PC-3 (cell line): Measurements from ENCODE around the gene TSSC4. TPM values are rescaled to one million over a fixed set of nuclear protein-coding genes. Genes with fewer than 3 reads are reported as not detected.

Experiments used
- ATAC-seq: fragments of 200-7000 bp; cut with Tn5 transposase; 2 replicates; pipeline ENCODE4 v1.9.1; 2020; ENCODE audit warnings: mild to moderate bottlenecking, moderate library complexity
- BruUV-seq: library from RNA; stranded (reverse); fragments of 400-500 nt; replicated peaks from 2 replicates; lab custom pipeline; 2021; lab: Mats Ljungman, UMichigan
- CTCF ChIA-PET: fragments of 300-600 bp; sonication (Branson Sonifier 250); formaldehyde crosslinking; loops from one replicate; lab custom pipeline; 2022; ENCODE audit warnings: antibody characterized with exemption; lab: Charles Lee
- POLR2A ChIA-PET: fragments of 300-600 bp; sonication (Branson Sonifier 250); formaldehyde crosslinking; loops from one replicate; lab custom pipeline; 2022; ENCODE audit warnings: antibody characterized with exemption; ENCODE audit not compliant: unreplicated experiment; lab: Charles Lee
- DNase-seq: peaks from one replicate; pipeline ENCODE4 v3.0.0-alpha.2; 2015
- H2AFZ ChIP-seq: fragments of 300-600 bp; sonication (generic); 2 replicates; pipeline ENCODE4 v1.6.0; 2016; ENCODE audit warnings: antibody characterized with exemption, low read length
- H3F3A ChIP-seq: fragments of 300-600 bp; sonication (generic); one replicate; pipeline ENCODE4 v1.6.0; 2017; ENCODE audit warnings: antibody characterized with exemption, low read length, control low read depth, mild to moderate bottlenecking; ENCODE audit not compliant: unreplicated experiment
- H3K27ac ChIP-seq: fragments of 300-600 bp; sonication (generic); 2 replicates; pipeline ENCODE4 v1.5.1; 2016; ENCODE audit warnings: mild to moderate bottlenecking, low read length
- H3K27me3 ChIP-seq: fragments of 300-600 bp; sonication (generic); 2 replicates; pipeline ENCODE4 v1.6.1; 2016; ENCODE audit warnings: low read length, mixed read lengths
- H3K36me3 ChIP-seq: fragments of 300-600 bp; sonication (generic); 2 replicates; pipeline ENCODE4 v1.6.1; 2016; ENCODE audit warnings: low read depth, mixed run types, low read length, mixed read lengths
- H3K4me1 ChIP-seq: fragments of 300-600 bp; sonication (generic); 2 replicates; pipeline ENCODE4 v1.5.1; 2016; ENCODE audit warnings: low read length; ENCODE audit not compliant: insufficient read depth
- H3K4me2 ChIP-seq: fragments of 300-600 bp; sonication (generic); 2 replicates; pipeline ENCODE4 v1.6.0; 2016; ENCODE audit warnings: low read length
- H3K4me3 ChIP-seq: fragments of 300-600 bp; sonication (generic); 2 replicates; pipeline ENCODE4 v1.5.1; 2016; ENCODE audit warnings: mild to moderate bottlenecking, low read length, mixed read lengths
- H3K79me2 ChIP-seq: fragments of 300-600 bp; sonication (generic); 2 replicates; pipeline ENCODE4 v1.6.1; 2017; ENCODE audit warnings: low read length, mixed read lengths
- H3K9ac ChIP-seq: fragments of 300-600 bp; sonication (generic); 2 replicates; pipeline ENCODE4 v1.6.0; 2016; ENCODE audit warnings: mild to moderate bottlenecking, low read length
- H3K9me2 ChIP-seq: fragments of 300-600 bp; sonication (generic); replicated peaks from 2 replicates; pipeline ENCODE4 v1.6.1; 2016; ENCODE audit warnings: mixed run types, low read length, mixed read lengths
- H3K9me3 ChIP-seq: fragments of 300-600 bp; sonication (generic); 2 replicates; pipeline ENCODE4 v1.6.1; 2016; ENCODE audit warnings: low read length, mixed read lengths
- H4K20me1 ChIP-seq: fragments of 300-600 bp; sonication (generic); 2 replicates; pipeline ENCODE4 v1.6.1; 2016; ENCODE audit warnings: low read length, mixed read lengths
- EZH2 ChIP-seq: fragments of 300-600 bp; sonication (generic); IDR thresholded peaks from one replicate; pipeline ENCODE4 v1.6.1; 2017; ENCODE audit warnings: antibody characterized with exemption, mild to moderate bottlenecking, low read length; ENCODE audit not compliant: unreplicated experiment
- EZH2phosphoT487 ChIP-seq: fragments of 300-600 bp; sonication (generic); IDR thresholded peaks from 2 replicates; pipeline ENCODE4 v1.6.1; 2018; ENCODE audit warnings: mild to moderate bottlenecking, antibody characterized with exemption, low read length, borderline replicate concordance
- intact Hi-C: fragments of 100-400 bp; cut with micrococcal nuclease; formaldehyde crosslinking; loops from 2 replicates; pipeline ENCODE4 v1.9.0; 2023
- total RNA-seq: library from RNA; depleted of rRNA; stranded (reverse); fragments of >200 nt; gene quantifications from 2 replicates; pipeline ENCODE4 v1.2.3, GENCODE V29; 2014
- TF ChIP-seq, protein P1 (sequence below): fragments of 300-600 bp; sonication (generic); conservative IDR thresholded peaks from 2 replicates; pipeline ENCODE4 v1.5.1; 2017; ENCODE audit warnings: antibody characterized with exemption, low read depth, mild to moderate bottlenecking, low read length

The TSSC4 gene
- total RNA-seq, 1 experiment from 2014 or later, result 88.3 TPM

DNA sequence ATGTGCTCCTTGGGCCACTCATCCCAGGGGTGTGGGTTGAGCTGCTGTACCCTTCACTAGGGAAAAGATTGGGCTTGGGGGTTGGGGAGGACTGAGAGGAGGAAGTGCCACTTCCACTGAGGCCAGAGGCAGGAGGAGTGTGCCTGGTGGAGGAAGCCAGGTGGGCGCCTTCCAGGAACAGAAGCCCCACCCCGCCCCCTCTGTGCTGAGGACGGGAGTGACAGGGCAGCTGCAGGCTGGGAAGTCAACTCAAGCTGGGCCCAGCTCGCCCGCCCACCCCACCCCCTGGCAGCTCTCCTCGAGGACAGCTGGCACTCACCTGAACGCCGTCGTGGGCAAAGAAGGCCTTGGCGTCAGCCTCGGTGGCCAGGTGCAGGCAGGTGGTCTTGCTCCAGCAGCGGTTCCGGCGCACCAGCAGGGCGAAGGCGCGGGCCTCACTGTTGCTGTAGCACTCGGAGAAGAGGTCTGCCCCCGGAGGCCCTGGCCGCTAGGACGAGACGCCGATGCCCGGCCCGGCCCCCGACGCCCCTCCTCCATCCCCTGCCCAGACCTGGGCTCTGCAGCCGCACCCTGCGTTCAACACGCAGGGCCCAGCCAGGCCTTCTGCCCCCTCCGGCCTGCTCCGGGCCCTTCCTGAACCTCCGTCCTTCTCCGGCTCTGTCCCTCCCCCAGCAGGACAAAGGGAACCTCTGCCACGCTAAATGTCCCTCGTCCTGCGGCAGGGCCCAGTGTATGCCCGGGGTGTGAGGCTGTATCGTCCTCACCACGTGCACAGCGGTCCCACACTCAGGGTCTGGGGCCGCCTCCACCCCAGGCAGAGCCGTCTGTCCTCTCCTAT is 13.4 kb downstream of the TSSC4 start:
- ChIA-PET CTCF (no interaction called here), POLR2A (no interaction called here)
- TF ChIP-seq EZH2phosphoT487 (no peak), EZH2 (no peak)
- TF ChIP-seq, protein P1, sequence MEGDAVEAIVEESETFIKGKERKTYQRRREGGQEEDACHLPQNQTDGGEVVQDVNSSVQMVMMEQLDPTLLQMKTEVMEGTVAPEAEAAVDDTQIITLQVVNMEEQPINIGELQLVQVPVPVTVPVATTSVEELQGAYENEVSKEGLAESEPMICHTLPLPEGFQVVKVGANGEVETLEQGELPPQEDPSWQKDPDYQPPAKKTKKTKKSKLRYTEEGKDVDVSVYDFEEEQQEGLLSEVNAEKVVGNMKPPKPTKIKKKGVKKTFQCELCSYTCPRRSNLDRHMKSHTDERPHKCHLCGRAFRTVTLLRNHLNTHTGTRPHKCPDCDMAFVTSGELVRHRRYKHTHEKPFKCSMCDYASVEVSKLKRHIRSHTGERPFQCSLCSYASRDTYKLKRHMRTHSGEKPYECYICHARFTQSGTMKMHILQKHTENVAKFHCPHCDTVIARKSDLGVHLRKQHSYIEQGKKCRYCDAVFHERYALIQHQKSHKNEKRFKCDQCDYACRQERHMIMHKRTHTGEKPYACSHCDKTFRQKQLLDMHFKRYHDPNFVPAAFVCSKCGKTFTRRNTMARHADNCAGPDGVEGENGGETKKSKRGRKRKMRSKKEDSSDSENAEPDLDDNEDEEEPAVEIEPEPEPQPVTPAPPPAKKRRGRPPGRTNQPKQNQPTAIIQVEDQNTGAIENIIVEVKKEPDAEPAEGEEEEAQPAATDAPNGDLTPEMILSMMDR, result no peak
- intact Hi-C loops, result no loop called here
- ATAC-seq, result no peak
- no peaks in the 10 kb centered on the region for H3F3A ChIP-seq
- H3K4me3 ChIP-seq, result no peak overlapping the region
- no peak overlapping the region for H2AFZ ChIP-seq
- H3K4me2 ChIP-seq, result no peak overlapping the region
- no peaks in the 10 kb centered on the region for H3K79me2 ChIP-seq
- no peak for DNase-seq
- BruUV-seq, result no TSS peak
- no peak overlapping the region for H3K9ac ChIP-seq
- no peaks in the 10 kb centered on the region for H3K36me3 ChIP-seq
- H3K4me1 ChIP-seq, result no peaks in the 10 kb centered on the region
- no peak overlapping the region for H3K27ac ChIP-seq
- no peaks in the 10 kb centered on the region for H3K9me3 ChIP-seq
- H3K27me3 ChIP-seq, result no peaks in the 10 kb centered on the region
- H4K20me1 ChIP-seq, result no peaks in the 10 kb centered on the region
- H3K9me2 ChIP-seq, result no peaks in the 10 kb centered on the region

DNA sequence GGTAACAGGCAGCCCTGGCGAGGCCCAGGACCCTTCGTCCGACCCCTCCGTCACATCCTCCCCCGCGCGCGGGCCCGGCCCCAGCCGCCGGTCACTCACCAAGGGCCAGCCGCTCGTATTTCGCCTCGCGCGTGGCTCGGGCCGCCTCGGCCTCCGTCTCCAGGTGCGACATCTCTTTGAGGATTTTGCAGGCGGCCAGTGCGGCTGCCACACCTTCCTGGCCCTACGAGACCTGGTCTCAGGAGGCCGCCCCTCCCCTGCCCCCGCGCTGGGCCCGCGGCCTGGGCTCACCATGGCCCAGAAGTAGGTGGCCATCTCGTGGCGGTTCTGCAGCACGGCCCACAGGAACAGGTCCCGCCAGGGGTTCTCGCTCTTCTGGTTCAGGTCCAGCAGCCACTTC is 14.1 kb downstream of the TSSC4 start:
- Histone ChIP-seq H3K79me2 (no peaks in the 10 kb centered on the region), H3K27me3 (no peaks in the 10 kb centered on the region), H3K9ac (no peak overlapping the region), H3K9me3 (no peaks in the 10 kb centered on the region), H3K4me3 (no peak overlapping the region), H4K20me1 (no peaks in the 10 kb centered on the region), H3F3A (no peaks in the 10 kb centered on the region), H3K4me2 (no peak overlapping the region), H3K27ac (no peak overlapping the region), H3K9me2 (no peaks in the 10 kb centered on the region), H2AFZ (no peak overlapping the region), H3K4me1 (no peaks in the 10 kb centered on the region), H3K36me3 (no peaks in the 10 kb centered on the region)
- intact Hi-C loops, result no loop called here
- DNase-seq (no peak), ATAC-seq (no peak)
- TF ChIP-seq, protein P1, result no peak
- TF ChIP-seq EZH2phosphoT487 (no peak), EZH2 (no peak)
- BruUV-seq, result no TSS peak
- ChIA-PET POLR2A (no interaction called here), CTCF (no interaction called here)

DNA sequence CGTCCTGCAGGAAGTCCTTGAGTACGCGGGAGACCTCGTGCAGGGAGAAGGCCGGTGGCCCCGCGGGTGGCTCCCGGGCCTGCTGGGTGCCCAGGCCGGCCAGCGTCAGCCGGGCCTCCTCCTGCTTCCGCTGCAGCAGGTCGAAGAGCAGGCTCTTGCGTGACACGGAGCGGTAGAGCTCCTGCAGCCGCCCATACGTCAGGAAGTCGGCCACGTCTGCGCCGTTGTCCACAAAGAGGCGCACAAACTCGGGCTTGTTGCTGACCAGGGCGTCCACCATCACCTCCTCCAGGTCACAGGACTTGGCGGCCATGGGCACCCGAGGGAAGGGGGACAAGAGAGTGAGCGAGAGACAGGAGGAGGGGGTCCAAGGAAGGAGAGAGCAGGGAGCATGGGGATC is 14.6 kb downstream of the TSSC4 start:
- CTCF ChIA-PET, result no interaction called here
- no peak overlapping the region for H3K4me2 ChIP-seq

More for the DNA sequence above, 14.6 kb downstream of the TSSC4 start:
- Histone ChIP-seq H2AFZ (no peak overlapping the region), H3F3A (no peaks in the 10 kb centered on the region), H3K9me2 (no peaks in the 10 kb centered on the region), H3K4me3 (no peak overlapping the region), H3K79me2 (no peaks in the 10 kb centered on the region), H4K20me1 (no peaks in the 10 kb centered on the region), H3K27ac (no peak overlapping the region), H3K9ac (no peak overlapping the region), H3K9me3 (no peaks in the 10 kb centered on the region), H3K36me3 (no peaks in the 10 kb centered on the region), H3K27me3 (no peaks in the 10 kb centered on the region), H3K4me1 (0 out of 2 replicates have a peak, but pooled peaks cover 3% of the 10 kb centered on the region)
- BruUV-seq, result no TSS peak
- TF ChIP-seq EZH2, result no peak
- no peak for TF ChIP-seq EZH2phosphoT487
- TF ChIP-seq, protein P1, result no peak
- ATAC-seq (no peak), DNase-seq (no peak)
- intact Hi-C loops, result no loop called here
- POLR2A ChIA-PET, result no interaction called here
